Stimulated activated CD4-positive, alpha-beta T cell treated with anti-CD3 and anti-CD28 coated beads, Interleukin-15, amount 100 ng/mL, for 24 hours (primary cell): ENCODE results near the gene TMEM204.

Experiments used
- DNase-seq: peaks from one replicate; pipeline ENCODE4 v3.0.0-alpha.2; 2020

The TMEM204 gene

GRCh38 chr16:1601489-1601888 lies 68.0 kb downstream of the TMEM204 start:
- no peak for DNase-seq

GRCh38 chr16:1602285-1602684 lies 68.8 kb downstream of the TMEM204 start:
- DNase-seq, result no peak
